Liver (tissue), 3 donors: ENCODE data around the gene ARID5B.

Experiments
- EGR1 ChIP-seq, 2 donors: IDR thresholded peaks; 2 replicates each; pipeline ENCODE4 v1.6.1; 2016 to 2018; ENCODE audit warnings: antibody characterized with exemption in 2 of 2, low read depth in 2 of 2
- HNF4G ChIP-seq: IDR thresholded peaks from 2 replicates; pipeline ENCODE4 v1.6.1; 2016; ENCODE audit warnings: antibody characterized with exemption
- NR2F2 ChIP-seq: IDR thresholded peaks from 2 replicates; pipeline ENCODE4 v1.6.1; 2016; ENCODE audit warnings: antibody characterized with exemption
- SP1 ChIP-seq: IDR thresholded peaks from 2 replicates; pipeline ENCODE4 v1.6.1; 2018; ENCODE audit warnings: antibody characterized with exemption, mild to moderate bottlenecking
- TAF1 ChIP-seq: conservative IDR thresholded peaks from 2 replicates; pipeline ENCODE4 v1.6.1; 2016; ENCODE audit warnings: antibody characterized with exemption, mild to moderate bottlenecking
- YY1 ChIP-seq: IDR thresholded peaks from 2 replicates; pipeline ENCODE4 v1.6.1; 2016; ENCODE audit warnings: antibody characterized with exemption, mild to moderate bottlenecking
- TF ChIP-seq, protein P1 (sequence below): fragments of 150-350 bp; IDR thresholded peaks from 2 replicates; pipeline ENCODE4 v1.5.1; 2017; ENCODE audit warnings: improper control_type of control experiment, low read depth, low read length; ENCODE audit not compliant: missing input control
- TF ChIP-seq, protein P2 (sequence below): IDR thresholded peaks from 2 replicates; pipeline ENCODE4 v1.6.1; 2016; ENCODE audit warnings: antibody characterized with exemption
- TF ChIP-seq, protein P3 (sequence below): IDR thresholded peaks from 2 replicates; pipeline ENCODE4 v1.6.1; 2016; ENCODE audit warnings: antibody characterized with exemption, mild to moderate bottlenecking
- TF ChIP-seq, protein P4 (sequence below): IDR thresholded peaks from 2 replicates; pipeline ENCODE4 v1.6.1; 2016; ENCODE audit warnings: antibody characterized with exemption
- donor health status: healthy.
- donor health status: healthy.

DNA sequence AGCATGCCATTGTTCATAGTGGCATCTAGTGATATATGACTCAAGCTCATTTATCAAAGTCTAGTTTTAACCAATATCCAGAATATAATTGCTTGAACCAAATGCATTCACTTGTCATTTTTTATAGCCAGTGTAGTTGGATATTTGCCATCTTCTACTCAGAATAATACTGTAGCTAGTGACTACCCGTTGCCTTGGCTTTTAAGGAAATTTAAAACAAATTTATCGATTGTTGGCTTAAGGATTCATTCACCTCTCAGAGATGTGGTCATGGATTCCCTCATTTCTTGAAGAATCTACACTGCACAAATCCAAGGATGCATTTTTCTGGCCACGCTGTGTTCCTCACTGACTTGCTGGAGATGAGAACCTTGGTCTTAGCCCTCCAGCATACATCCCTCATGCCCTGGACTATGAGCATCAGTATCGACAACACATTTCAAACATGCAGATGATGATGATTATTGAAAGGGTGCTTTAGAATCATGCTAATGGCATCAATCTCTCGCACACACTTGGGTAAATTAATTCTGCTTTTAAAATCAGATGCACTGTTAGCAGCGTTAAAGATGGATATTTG is 8.8 kb downstream of the ARID5B start:
- TF ChIP-seq, protein P1, sequence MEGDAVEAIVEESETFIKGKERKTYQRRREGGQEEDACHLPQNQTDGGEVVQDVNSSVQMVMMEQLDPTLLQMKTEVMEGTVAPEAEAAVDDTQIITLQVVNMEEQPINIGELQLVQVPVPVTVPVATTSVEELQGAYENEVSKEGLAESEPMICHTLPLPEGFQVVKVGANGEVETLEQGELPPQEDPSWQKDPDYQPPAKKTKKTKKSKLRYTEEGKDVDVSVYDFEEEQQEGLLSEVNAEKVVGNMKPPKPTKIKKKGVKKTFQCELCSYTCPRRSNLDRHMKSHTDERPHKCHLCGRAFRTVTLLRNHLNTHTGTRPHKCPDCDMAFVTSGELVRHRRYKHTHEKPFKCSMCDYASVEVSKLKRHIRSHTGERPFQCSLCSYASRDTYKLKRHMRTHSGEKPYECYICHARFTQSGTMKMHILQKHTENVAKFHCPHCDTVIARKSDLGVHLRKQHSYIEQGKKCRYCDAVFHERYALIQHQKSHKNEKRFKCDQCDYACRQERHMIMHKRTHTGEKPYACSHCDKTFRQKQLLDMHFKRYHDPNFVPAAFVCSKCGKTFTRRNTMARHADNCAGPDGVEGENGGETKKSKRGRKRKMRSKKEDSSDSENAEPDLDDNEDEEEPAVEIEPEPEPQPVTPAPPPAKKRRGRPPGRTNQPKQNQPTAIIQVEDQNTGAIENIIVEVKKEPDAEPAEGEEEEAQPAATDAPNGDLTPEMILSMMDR = no peak
- TF ChIP-seq HNF4G = no peak
- no peak for TF ChIP-seq YY1
- no peak for TF ChIP-seq EGR1 (IDR thresholded peaks at IDR 0.05; ENCODE audit: low read depth in 2 of 2)
- TF ChIP-seq SP1 = no peak
- TF ChIP-seq, protein P2, sequence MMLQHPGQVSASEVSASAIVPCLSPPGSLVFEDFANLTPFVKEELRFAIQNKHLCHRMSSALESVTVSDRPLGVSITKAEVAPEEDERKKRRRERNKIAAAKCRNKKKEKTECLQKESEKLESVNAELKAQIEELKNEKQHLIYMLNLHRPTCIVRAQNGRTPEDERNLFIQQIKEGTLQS = no peak
- TF ChIP-seq TAF1 = no peak
- TF ChIP-seq, protein P3, sequence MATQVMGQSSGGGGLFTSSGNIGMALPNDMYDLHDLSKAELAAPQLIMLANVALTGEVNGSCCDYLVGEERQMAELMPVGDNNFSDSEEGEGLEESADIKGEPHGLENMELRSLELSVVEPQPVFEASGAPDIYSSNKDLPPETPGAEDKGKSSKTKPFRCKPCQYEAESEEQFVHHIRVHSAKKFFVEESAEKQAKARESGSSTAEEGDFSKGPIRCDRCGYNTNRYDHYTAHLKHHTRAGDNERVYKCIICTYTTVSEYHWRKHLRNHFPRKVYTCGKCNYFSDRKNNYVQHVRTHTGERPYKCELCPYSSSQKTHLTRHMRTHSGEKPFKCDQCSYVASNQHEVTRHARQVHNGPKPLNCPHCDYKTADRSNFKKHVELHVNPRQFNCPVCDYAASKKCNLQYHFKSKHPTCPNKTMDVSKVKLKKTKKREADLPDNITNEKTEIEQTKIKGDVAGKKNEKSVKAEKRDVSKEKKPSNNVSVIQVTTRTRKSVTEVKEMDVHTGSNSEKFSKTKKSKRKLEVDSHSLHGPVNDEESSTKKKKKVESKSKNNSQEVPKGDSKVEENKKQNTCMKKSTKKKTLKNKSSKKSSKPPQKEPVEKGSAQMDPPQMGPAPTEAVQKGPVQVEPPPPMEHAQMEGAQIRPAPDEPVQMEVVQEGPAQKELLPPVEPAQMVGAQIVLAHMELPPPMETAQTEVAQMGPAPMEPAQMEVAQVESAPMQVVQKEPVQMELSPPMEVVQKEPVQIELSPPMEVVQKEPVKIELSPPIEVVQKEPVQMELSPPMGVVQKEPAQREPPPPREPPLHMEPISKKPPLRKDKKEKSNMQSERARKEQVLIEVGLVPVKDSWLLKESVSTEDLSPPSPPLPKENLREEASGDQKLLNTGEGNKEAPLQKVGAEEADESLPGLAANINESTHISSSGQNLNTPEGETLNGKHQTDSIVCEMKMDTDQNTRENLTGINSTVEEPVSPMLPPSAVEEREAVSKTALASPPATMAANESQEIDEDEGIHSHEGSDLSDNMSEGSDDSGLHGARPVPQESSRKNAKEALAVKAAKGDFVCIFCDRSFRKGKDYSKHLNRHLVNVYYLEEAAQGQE = no peak
- TF ChIP-seq NR2F2 = no peak
- TF ChIP-seq, protein P4, sequence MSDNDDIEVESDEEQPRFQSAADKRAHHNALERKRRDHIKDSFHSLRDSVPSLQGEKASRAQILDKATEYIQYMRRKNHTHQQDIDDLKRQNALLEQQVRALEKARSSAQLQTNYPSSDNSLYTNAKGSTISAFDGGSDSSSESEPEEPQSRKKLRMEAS = no peak
